Measurements from ENCODE around the gene TCF4.

TCF4 gene

GRCh38 chr18:55407191-55407590 lies 180.8 kb downstream of the TCF4 start:
- DNase-seq (ENCODE audit: low spot score): no peak

GRCh38 chr18:55406451-55406991 lies 181.5 kb downstream of the TCF4 start:
- no peak for DNase-seq (ENCODE audit: low spot score)

DNA sequence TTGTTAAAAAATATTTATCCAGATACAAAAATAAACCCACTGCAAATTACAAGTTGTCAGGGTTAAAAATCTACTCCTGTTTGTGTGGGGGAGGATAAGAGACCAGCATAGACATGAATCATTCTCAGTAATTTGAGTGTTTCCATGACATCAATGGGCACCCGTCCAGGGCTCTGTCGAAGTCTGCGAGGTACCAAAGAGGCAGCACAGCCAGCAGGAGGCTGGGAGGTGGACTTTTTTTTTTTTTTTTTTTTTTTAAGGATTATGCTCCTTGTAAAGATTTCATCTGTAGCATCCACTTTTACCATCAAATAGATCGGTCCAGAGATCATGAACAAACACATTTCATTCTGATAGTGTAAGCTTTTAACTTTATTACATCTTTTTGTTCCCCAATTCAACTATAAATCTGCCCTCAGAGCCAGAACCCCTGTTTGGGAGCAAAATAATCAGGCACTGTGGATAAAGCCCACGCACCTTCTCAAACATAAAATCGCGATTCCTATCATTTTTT lies 182.0 kb downstream of the TCF4 start:
- no peak for DNase-seq (ENCODE audit: low spot score)

DNA sequence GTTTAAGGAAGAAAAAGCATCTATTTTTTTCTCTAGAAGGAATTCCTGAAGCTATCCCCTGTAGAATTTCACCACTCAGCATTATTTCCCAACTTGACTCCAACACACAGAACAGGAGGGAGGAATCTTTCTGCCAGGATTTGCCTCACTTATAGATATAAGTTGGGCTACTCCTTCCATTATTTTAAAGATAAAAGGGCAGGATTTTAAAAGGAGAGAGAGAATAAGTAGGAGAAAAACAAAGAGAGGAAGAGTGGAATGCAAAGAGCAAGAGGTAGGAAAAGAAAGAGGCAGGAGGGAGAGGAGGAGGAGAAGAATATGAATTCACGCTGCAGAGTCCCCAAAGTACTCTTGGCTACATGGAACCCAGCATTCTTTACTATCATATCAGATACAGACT lies 182.5 kb downstream of the TCF4 start:
- DNase-seq (ENCODE audit: low spot score): no peak

DNA sequence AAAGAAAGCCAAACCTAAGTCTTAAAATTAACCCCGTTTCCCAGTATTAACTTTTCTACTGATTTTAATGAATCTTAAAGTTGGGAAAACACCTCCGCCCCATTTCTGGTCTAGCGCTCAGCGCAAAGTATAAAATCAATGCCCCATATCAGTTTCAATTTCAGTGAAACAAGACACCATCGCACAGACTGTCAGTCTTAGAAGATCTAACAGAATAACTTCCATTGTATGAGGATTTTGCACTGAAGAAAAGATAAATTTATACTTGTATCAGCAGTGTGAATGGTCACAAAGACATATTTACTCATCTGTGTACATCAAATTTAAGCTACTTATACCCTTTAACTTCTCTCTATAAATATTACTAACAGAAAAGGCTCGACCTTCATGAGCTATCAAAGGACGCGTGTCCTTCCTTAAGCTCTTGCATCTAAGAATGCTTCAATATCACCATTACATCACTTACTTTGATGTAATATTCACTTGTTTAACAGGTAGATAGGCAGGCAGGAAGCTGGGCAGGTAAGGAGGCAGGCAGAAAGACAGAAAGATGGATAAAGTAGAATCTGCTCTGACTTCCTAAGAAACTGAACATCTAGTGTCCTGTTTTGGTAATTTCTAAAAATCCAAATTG lies 183.0 kb downstream of the TCF4 start:
- no peak for DNase-seq (ENCODE audit: low spot score)

GRCh38 chr18:55404136-55404830 lies 183.7 kb downstream of the TCF4 start:
- no peak for DNase-seq (ENCODE audit: low spot score)

DNA sequence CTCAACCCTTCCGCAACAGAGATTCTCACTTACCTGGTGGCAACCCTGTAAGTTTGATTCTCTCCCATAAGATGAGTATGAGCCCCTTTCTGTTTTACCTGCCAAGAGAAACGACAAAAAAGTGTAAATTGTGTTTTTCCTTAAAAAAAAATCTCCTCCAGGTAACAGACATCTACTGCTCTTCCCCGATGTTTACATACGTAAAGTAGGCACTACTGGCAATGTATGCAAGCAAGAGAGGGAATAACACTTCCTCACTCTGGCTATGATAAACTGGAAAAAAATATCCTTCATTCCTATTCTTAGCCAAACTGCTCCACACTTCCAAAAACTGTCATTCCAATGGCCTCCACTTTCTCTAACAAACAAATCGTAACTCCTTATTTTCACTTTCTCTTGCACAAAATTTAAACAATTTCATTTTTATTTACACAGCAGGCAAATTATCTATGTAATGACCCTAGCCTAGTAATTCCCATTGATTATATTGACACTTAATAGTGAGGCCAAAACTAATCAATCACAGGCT lies 184.5 kb downstream of the TCF4 start:
- DNase-seq (ENCODE audit: low spot score): no peak

GRCh38 chr18:55402731-55403405 lies 185.1 kb downstream of the TCF4 start:
- no peak for DNase-seq (ENCODE audit: low spot score)

GRCh38 chr18:55401638-55402191 lies 186.3 kb downstream of the TCF4 start:
- no peak for DNase-seq (ENCODE audit: low spot score)

GRCh38 chr18:55400590-55401541 lies 187.1 kb downstream of the TCF4 start:
- no peak for DNase-seq (ENCODE audit: low spot score)

- no peak for DNase-seq (ENCODE audit: low spot score)
Measured at GRCh38 chr18:55400081-55400480, 187.9 kb downstream of the TCF4 start.

DNA sequence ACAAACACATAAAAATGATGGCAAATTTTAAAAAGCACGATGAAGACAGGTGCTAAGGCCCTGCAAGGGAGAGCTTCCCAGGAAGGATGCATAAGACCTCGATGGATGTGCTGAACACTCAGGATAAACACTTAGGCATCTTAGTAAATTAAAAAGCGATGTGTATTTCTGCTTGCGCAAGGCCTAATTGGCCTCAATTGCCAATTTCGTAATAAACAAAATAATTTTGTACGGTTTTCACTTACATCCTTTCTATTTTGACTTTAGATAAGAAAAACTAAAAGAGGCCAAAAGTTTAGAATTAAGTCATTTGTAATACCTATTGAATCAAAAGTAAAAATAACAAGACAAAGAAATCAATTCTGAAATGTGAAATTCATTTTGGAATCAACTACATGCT lies 189.1 kb downstream of the TCF4 start:
- no peak for DNase-seq (ENCODE audit: low spot score)

DNA sequence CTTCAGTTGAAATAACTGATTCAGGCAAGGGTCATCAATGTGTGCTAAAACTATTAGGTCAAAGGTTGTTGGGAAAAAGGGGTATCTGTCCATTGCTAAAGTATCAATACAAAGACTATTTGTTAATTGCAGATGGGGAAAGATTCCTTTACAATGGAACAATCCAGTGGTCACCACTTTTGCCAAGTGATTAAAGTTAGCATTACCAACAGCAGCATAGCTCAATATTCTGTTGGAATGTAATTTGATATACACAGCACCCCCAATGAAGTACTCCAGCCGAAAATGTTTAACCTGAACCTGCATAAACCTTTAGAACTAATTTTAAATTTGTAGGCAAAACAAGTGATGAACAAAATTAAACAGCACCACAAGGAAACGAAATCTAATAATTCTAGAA lies 191.0 kb downstream of the TCF4 start:
- DNase-seq (ENCODE audit: low spot score): no peak

DNA sequence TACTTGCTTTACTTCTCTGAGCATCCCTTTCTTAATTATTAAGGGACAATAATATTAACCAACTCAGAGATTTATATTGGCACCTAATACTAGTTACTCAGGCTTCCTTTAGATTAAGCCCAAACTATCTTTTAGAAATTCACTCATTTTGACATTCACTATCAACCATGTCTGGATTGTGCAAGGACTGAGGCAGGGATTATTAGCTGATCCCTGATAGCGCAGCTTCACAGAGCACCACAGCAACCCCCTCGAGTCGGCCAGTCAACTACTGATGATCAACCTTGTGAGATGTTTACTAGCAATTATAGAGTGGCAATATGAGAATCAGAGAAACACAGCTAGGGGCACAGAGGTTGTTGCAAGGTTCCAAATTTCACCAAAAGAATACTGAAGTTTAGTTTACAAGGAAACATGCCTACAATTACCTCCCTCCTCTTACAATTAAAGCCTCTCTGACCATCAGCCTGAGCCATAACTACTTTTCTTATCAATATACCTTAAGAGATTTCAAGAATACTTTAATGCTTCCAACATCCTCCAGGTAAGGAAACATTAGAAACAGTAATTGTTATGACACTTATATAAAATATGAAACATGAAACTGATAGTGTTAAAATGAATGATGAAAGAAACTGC lies 191.6 kb downstream of the TCF4 start:
- no peak for DNase-seq (ENCODE audit: low spot score)

- DNase-seq (ENCODE audit: low spot score): no peak
Measured at GRCh38 chr18:55395799-55396198, 192.2 kb downstream of the TCF4 start.

GRCh38 chr18:55390898-55391297 lies 197.1 kb downstream of the TCF4 start:
- DNase-seq (ENCODE audit: low spot score): no peak

- no peak for DNase-seq (ENCODE audit: low spot score)
Measured at GRCh38 chr18:55387139-55387984, 200.6 kb downstream of the TCF4 start.

DNA sequence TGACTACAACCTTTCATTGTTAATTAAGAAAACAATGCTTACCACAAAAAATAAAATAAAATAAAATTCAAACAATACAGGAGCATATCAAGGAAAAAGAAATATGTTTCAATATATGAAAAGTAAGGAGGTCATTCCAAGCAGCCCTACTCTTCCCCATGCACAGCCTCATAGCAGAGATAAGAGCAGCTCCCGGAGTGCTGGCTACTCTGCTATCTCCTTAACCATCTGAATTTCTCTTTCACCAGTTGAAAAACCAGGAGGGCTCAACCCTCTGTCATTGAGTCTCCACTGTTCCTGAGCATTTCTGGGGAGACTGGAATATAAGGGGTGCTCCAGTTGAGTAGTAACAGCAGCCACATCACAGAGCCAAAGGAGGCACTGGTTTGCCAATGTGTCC lies 201.4 kb downstream of the TCF4 start:
- no peak for DNase-seq (ENCODE audit: low spot score)

- DNase-seq (ENCODE audit: low spot score): no peak
Measured at GRCh38 chr18:55385770-55386169, 202.2 kb downstream of the TCF4 start.
